Muscle of leg (tissue), 11 donors: Measurements from ENCODE around the gene ZNF296. TPM values are rescaled to one million over a fixed set of nuclear protein-coding genes. Genes with fewer than 3 reads are reported as not detected.

Experiments
- DNase-seq: peaks from one replicate; pipeline ENCODE4 v3.0.0; 2013
- H3K27ac ChIP-seq: one replicate; pipeline ENCODE4 v1.5.1; 2013; ENCODE audit warnings: mild to moderate bottlenecking, low read length, control low read depth
- H3K27me3 ChIP-seq: one replicate; pipeline ENCODE4 v1.6.1; 2013; ENCODE audit warnings: low read length; ENCODE audit not compliant: control insufficient read depth, insufficient read depth
- H3K36me3 ChIP-seq: one replicate; pipeline ENCODE4 v1.6.1; 2013; ENCODE audit warnings: low read length; ENCODE audit not compliant: control insufficient read depth, insufficient read depth
- H3K4me1 ChIP-seq: one replicate; pipeline ENCODE4 v1.6.1; 2013; ENCODE audit warnings: low read length; ENCODE audit not compliant: control insufficient read depth, insufficient read depth
- H3K4me3 ChIP-seq: one replicate; pipeline ENCODE4 v1.5.1; 2013; ENCODE audit warnings: low read length, control low read depth
- H3K9me3 ChIP-seq: replicated peaks from 2 replicates; pipeline ENCODE4 v1.6.1; 2013; ENCODE audit warnings: low read depth, low read length; ENCODE audit not compliant: control insufficient read depth
- WGBS: methylation state at CpG from one replicate; pipeline ENCODE4 v1.1.5; 2013; ENCODE audit warnings: missing lambda C conversion rate; ENCODE audit not compliant: insufficient coverage; 5-methylcytosine and 5-hydroxymethylcytosine counted together
- polyA plus RNA-seq, 8 donors: library from polyadenylated mRNA; unstranded; fragments of 120-200 nt; gene quantifications; one replicate each; pipeline versions ENCODE4 v1.2.1 to v1.2.3, GENCODE V29; 2013; ENCODE audit warnings: inconsistent platforms in 1 of 8, low replicate concordance in 1 of 8; ENCODE audit not compliant: insufficient read length in 8 of 8, insufficient read depth in 1 of 8
- total RNA-seq: library from RNA; stranded (reverse); fragments of 120-200 nt; gene quantifications from one replicate; pipeline ENCODE4 v1.2.4, GENCODE V29; 2013

ZNF296 gene
- total and polyA plus RNA-seq, 9 donors, result 0.13 to 1.5 (median 0.65) TPM

DNA sequence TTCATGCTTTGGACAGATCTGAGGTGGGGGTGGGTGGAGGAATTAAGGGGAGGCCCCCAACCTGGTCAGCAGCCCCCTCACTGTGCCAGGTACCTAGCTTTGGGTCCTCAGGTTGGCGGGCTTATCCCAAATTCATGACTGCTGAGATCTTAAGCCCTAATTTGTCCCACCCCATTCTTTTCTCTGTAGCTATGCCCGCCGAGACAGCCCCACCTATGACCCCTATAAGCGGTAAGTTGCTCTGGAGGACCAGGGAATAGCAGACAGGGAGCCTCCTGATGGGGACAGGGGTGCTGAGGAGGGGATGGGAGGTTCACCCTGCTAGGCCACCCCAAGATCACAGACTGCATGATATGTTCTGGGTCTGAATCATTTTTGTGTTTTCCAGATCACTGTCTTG, 14.3 kb downstream of the ZNF296 start:
- no CpG with 5 or more reads among the region's 4 CpGs for WGBS

DNA sequence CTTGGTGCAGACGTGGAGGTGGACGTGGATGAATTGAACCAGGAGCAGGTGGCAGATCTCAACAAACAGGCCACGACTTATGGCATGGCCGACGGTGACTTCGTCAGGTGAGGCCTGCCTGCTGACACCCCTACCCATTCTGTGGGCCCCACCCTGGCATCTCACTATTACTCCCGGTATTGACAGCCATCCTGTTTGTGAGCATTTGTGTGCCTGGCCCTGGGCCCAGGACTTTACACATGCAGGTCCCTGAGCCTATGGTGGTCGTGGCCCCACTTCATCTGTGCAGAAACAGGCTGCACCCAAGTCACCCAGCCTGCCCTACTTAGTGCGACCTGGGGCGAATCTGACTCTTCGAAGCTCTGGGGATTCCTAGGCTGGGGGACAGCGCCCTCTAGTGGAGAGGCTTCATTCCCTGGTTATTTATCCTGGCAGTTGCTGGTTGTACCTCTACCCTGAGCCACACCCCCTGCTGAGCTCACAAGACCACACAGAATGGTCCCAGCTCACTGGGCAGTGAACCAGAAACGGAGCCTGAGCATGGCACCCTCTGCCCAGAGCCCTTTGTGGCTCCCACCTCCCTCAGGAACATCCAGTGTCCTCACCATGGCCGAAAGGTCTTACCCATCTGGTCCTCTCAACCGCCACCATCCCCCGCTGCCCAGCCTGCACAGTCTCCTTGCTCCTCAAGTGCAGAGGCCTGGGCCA, 16.9 kb downstream of the ZNF296 start:
- H3K27me3 ChIP-seq, result no peaks in the 10 kb centered on the region
- 66% methylated on average over 15 of the region's 16 CpGs for WGBS
- H3K36me3 ChIP-seq, result peaks cover 85% of the 10 kb centered on the region
- H3K9me3 ChIP-seq, result no peaks in the 10 kb centered on the region
- no peaks in the 10 kb centered on the region for H3K4me1 ChIP-seq
- DNase-seq, result peak; percentile 56
- H3K27ac ChIP-seq, result no peak overlapping the region
- no peak overlapping the region for H3K4me3 ChIP-seq

More for the DNA sequence above, 14.3 kb downstream of the ZNF296 start:
- no peaks in the 10 kb centered on the region for H3K9me3 ChIP-seq
- H3K36me3 ChIP-seq, result peaks cover 84% of the 10 kb centered on the region
- no peak for DNase-seq
- H3K4me1 ChIP-seq, result no peaks in the 10 kb centered on the region
- H3K4me3 ChIP-seq, result no peak overlapping the region
- H3K27me3 ChIP-seq, result no peaks in the 10 kb centered on the region
- H3K27ac ChIP-seq, result no peak overlapping the region

DNA sequence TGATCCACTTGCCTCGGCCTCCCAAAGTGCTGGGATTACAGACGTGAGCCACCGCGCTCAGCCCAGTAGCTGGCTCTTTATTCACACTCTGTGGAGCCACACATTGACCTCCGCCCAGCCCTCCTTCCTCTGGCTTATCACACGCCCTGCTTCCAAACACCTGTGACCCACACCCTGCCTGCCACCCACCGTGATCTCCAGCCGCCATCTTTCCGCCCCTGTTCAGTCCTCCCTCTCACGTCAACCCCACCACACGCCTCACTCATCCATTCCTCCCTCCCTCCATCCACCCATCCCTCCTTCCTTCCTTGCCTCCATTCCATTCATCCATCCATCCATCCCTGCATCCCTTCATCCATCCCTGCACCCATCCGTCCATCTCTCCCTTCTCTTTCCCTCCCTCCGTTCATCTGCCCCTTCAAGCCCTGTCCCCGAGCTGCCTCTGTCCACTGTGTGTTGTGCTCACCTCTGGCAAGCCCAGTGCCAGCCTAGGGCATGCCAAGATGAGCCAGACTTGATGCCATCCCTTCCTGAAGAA, 17.6 kb downstream of the ZNF296 start:
- no peak overlapping the region for H3K27ac ChIP-seq
- peaks cover 87% of the 10 kb centered on the region for H3K36me3 ChIP-seq
- H3K27me3 ChIP-seq, result no peaks in the 10 kb centered on the region
- H3K4me1 ChIP-seq, result no peaks in the 10 kb centered on the region
- WGBS, result 84% methylated on average over 14 of the region's 14 CpGs
- H3K4me3 ChIP-seq, result no peak overlapping the region
- no peak for DNase-seq
- H3K9me3 ChIP-seq, result no peaks in the 10 kb centered on the region

DNA sequence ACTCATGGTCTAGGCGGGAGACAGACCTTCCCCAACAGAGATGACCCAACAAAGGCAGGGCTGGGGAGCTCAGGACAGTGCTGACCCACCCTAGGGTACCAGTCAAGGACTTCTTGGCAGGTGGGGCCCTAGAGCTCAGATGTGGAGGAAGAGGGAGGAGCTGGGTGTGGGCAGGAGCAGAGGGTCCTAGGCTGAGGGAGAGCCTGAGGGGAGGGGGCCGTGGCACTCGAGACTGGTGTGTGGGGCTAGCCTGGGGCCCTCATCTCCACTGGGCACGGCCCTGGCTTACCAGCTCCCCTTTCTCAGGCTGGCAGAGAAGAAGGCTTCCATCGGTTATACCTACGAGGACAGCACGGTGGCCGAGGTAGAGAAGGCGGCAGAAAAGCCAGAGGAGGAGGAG, 18.8 kb downstream of the ZNF296 start:
- no peaks in the 10 kb centered on the region for H3K27me3 ChIP-seq
- 84% methylated on average over 9 of the region's 9 CpGs for WGBS
- no peak overlapping the region for H3K4me3 ChIP-seq
- no peak for DNase-seq
- no peaks in the 10 kb centered on the region for H3K9me3 ChIP-seq
- H3K4me1 ChIP-seq, result no peaks in the 10 kb centered on the region
- H3K27ac ChIP-seq, result no peak overlapping the region
- H3K36me3 ChIP-seq, result peaks cover 89% of the 10 kb centered on the region

DNA sequence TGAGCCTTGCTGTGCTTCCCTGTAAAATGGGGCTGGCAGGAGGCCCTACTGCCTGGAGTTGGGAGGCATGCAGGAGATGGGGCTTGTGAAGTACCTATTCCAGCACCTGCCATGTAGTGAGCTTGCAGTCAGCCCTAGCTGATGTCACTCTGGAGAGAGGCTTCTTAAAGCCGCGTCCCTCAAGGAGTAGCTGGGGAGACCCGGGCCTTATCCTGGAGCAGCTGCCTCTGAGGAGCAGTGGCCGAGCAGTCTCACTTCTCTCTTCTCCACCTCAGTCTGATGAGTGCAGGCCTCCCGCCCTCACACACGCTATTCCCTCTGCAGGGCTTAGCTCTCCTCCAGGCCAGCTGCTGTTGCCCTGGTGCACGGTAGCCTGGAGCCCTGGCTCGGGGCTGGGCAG, 19.4 kb downstream of the ZNF296 start:
- 88% methylated on average over 7 of the region's 8 CpGs for WGBS
- Histone ChIP-seq H3K27ac (no peak overlapping the region), H3K36me3 (peaks cover 86% of the 10 kb centered on the region), H3K9me3 (no peaks in the 10 kb centered on the region), H3K27me3 (no peaks in the 10 kb centered on the region), H3K4me3 (no peak overlapping the region), H3K4me1 (no peaks in the 10 kb centered on the region)
- no peak for DNase-seq

DNA sequence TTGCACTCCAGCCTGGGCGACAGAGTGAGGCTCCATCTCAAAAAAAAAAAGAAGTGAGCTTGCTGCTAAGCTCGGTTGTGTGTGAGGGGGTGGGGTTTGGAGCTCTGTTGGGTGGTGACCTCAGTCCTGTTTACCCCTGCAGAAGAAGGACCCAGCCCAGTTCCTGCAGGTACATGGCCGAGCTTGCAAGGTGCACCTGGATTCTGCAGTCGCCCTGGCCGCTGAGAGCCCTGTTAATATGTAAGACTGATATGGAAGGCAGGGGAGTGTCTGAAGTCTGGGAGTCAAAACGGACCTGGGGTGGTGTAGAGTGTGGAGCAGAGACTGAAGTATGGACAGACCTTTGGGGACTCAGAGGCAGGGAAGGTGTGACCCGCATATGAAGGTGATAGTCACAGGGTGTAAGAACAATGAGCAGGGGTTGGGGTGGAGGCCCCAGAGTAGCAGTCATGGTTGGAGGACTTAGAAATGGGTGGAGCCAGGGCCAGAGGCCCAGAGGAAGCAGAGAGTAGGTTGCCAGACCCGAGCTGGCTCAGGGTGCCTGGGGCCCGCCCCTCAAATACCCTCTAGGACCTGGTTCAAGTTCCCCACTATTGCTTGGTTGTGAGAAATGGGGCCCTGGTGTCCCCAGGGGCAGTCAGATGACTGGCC, 24.2 kb downstream of the ZNF296 start:
- Histone ChIP-seq H3K36me3 (peaks cover 45% of the 10 kb centered on the region), H3K4me1 (peaks cover 3% of the 10 kb centered on the region), H3K27ac (no peak overlapping the region), H3K4me3 (no peak overlapping the region), H3K27me3 (no peaks in the 10 kb centered on the region), H3K9me3 (no peaks in the 10 kb centered on the region)
- 77% methylated on average over 6 of the region's 9 CpGs for WGBS
- no peak for DNase-seq

DNA sequence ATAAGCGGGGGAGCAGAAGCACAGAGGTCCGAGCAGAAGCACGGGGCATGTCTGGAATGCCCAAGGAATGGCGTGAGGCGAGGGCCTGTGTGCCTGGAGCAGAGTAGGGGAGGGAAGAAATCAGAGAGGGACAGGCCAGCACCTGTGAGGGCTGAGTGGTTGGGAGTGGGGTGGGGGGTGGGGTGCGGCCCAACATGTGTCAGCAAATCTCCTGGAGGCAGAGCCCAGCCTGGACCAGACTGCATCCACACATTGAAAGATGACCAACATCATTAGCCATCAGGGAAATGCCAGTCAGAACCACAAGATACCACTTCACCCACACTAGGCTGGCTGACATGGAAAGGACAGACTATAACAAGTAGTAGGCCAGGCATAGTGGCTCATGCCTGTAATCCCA, 26.2 kb downstream of the ZNF296 start:
- H3K36me3 ChIP-seq, result peaks cover 40% of the 10 kb centered on the region
- no peak for DNase-seq

DNA sequence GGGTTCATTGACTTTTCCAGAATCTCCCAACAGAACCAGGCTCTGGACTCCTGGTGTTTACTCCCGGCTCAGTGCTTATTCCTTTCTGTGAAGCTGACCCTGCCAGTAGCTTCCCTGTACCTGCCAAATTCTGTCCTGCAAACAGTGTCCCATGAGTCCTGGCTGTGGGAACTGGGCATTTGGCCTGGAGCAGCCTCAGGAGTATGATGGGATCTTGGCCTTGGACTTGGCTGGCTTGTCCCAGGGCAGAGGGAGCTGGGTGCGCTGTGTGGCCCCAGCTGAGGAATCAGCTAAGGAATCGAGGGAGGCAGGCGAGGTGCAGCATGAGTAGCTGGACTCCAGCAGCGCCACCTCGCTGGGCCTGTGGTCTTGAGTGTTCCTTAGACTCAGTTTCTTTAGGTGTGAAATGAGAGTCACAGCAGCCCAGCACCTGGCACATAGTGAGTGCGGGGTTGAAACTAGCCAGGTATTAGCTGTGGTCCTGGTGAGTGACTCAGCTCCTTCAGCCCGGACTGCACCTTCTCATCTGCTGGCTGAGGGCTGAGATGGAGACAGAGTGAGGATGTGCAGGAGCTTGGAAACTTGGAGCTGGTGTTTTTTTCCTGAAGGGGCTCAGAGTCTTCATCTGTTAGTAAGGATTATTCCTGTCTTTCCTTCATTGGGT, 27.1 kb downstream of the ZNF296 start:
- 76% methylated on average over 8 of the region's 8 CpGs for WGBS
- Histone ChIP-seq H3K4me1 (peaks cover 3% of the 10 kb centered on the region), H3K36me3 (peaks cover 41% of the 10 kb centered on the region), H3K9me3 (no peaks in the 10 kb centered on the region), H3K27ac (no peak overlapping the region), H3K4me3 (no peak overlapping the region), H3K27me3 (no peaks in the 10 kb centered on the region)
- DNase-seq, result no peak

More for the DNA sequence above, 26.2 kb downstream of the ZNF296 start:
- Histone ChIP-seq H3K27me3 (no peaks in the 10 kb centered on the region), H3K4me1 (peaks cover 3% of the 10 kb centered on the region), H3K27ac (no peak overlapping the region), H3K9me3 (no peaks in the 10 kb centered on the region), H3K4me3 (no peak overlapping the region)
- 94% methylated on average over 5 of the region's 6 CpGs for WGBS

DNA sequence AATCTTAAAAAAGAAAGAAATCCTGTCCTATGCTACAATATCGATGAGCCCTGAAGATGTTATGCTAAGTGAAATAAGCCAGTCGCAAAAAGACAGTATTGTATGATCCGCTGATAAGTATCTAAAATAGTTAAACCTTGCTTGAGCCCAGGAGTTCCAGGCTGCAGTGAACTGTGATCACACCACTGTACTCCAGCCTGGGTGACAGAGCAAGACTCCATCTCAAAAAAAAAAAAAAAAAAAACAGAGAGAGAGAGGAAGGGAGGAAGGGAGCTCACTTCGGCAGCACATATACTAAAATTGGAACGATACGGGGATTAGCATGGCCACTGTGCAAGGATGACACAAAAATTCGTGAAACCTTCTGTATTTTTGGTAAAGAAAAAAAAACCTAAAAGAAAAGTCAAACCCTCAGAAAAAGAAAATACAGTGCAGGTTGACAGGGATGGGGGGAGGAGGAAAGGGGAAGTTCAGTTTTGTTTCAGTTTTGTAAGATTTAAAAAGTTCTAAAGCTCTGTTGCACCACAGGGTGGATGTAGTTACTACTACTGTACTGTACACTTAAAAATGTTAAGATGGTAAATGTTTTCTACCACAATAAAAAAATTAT, 29.0 kb downstream of the ZNF296 start:
- H3K27ac ChIP-seq, result no peak overlapping the region
- no peak for DNase-seq
- H3K4me3 ChIP-seq, result no peak overlapping the region
- peaks cover 35% of the 10 kb centered on the region for H3K36me3 ChIP-seq
- no peaks in the 10 kb centered on the region for H3K27me3 ChIP-seq
- H3K4me1 ChIP-seq, result peaks cover 3% of the 10 kb centered on the region
- WGBS, result 93% methylated on average over 3 of the region's 7 CpGs
- H3K9me3 ChIP-seq, result no peaks in the 10 kb centered on the region

DNA sequence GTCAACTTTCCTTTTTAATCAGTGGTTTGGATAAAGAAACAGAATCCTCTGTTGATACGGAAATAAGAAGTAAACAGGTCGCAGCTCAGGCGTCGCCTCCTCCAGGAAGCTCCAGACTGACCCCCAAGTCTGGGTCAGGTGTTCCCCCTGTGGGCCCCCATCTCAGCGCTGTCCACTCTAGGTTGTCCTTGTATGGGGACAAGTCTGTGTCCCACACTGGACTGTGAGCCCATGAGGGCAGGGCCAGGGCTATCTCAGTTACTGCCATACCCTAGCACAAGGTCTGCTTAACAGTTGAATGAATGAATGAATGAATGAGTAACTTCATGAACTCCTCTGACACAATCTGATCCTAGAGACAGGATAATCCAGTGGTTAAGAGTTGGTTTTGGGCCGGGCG, 29.9 kb downstream of the ZNF296 start:
- H3K4me3 ChIP-seq, result no peak overlapping the region
- peaks cover 3% of the 10 kb centered on the region for H3K4me1 ChIP-seq
- H3K9me3 ChIP-seq, result no peaks in the 10 kb centered on the region
- H3K27ac ChIP-seq, result no peak overlapping the region
- peaks cover 44% of the 10 kb centered on the region for H3K36me3 ChIP-seq
- DNase-seq, result no peak
- WGBS, result 90% methylated on average over 7 of the region's 7 CpGs
- no peaks in the 10 kb centered on the region for H3K27me3 ChIP-seq
